Nephron progenitor cell (in vitro differentiated cells): Measurements from ENCODE around the gene PSMD13.

Experiments used
- DNase-seq: peaks from one replicate; pipeline ENCODE4 v3.0.0; 2021
- H3K27ac Mint-ChIP-seq: 2 replicates; pipeline ENCODE4 v1.8.0; 2021; ENCODE audit warnings: mild to moderate bottlenecking, moderate library complexity, mixed read lengths
- H3K27me3 Mint-ChIP-seq: 2 replicates; pipeline ENCODE4 v1.8.0; 2021; ENCODE audit warnings: mild to moderate bottlenecking, low read depth, mixed read lengths; ENCODE audit not compliant: poor library complexity
- H3K36me3 Mint-ChIP-seq: 2 replicates; pipeline ENCODE4 v1.8.0; 2021; ENCODE audit warnings: low read depth, mixed read lengths
- H3K4me1 Mint-ChIP-seq: 2 replicates; pipeline ENCODE4 v1.8.0; 2021; ENCODE audit warnings: mixed read lengths
- H3K4me3 Mint-ChIP-seq: 2 replicates; pipeline ENCODE4 v1.8.0; 2021; ENCODE audit warnings: mild to moderate bottlenecking, moderate library complexity, mixed read lengths
- H3K9me3 Mint-ChIP-seq: 2 replicates; pipeline ENCODE4 v1.8.0; 2021; ENCODE audit warnings: mild to moderate bottlenecking, moderate library complexity, mixed read lengths
- CTCF ChIP-seq: fragments of 200-600 bp; sonication (generic); IDR thresholded peaks from 2 replicates; pipeline ENCODE4 v1.5.0; 2021; ENCODE audit warnings: antibody characterized with exemption

PSMD13 gene

GRCh38 chr11:208181-208916 is 28.4 kb upstream of the PSMD13 start:
- TF ChIP-seq CTCF: no peak
- Mint-ChIP-seq H3K9me3 (no peaks in the 10 kb centered on the region), H3K36me3 (peaks cover 22% of the 10 kb centered on the region), H3K27ac (peak overlapping the region; percentile 100), H3K4me3 (peak overlapping the region; percentile 97), H3K27me3 (no peaks in the 10 kb centered on the region), H3K4me1 (peaks cover 34% of the 10 kb centered on the region)
- DNase-seq: peak; percentile 78

GRCh38 chr11:208917-209260 is 27.9 kb upstream of the PSMD13 start:
- Mint-ChIP-seq H3K27ac (peak overlapping the region; percentile 59), H3K27me3 (no peaks in the 10 kb centered on the region), H3K4me1 (peaks cover 34% of the 10 kb centered on the region), H3K4me3 (peak overlapping the region; percentile 97), H3K36me3 (peaks cover 20% of the 10 kb centered on the region), H3K9me3 (no peaks in the 10 kb centered on the region)
- DNase-seq: no peak
- no peak for TF ChIP-seq CTCF

GRCh38 chr11:209275-210121 is 27.3 kb upstream of the PSMD13 start:
- Mint-ChIP-seq H3K27me3 (no peaks in the 10 kb centered on the region), H3K4me1 (peaks cover 34% of the 10 kb centered on the region), H3K4me3 (peak overlapping the region; percentile 97), H3K27ac (peak overlapping the region; percentile 82), H3K9me3 (no peaks in the 10 kb centered on the region), H3K36me3 (peaks cover 22% of the 10 kb centered on the region)
- DNase-seq: no peak
- TF ChIP-seq CTCF: no peak

GRCh38 chr11:210122-210802 is 26.5 kb upstream of the PSMD13 start:
- Mint-ChIP-seq H3K27ac (peak overlapping the region; percentile 82), H3K36me3 (peaks cover 23% of the 10 kb centered on the region), H3K27me3 (no peaks in the 10 kb centered on the region), H3K4me1 (peaks cover 33% of the 10 kb centered on the region), H3K9me3 (no peaks in the 10 kb centered on the region), H3K4me3 (peak overlapping the region; percentile 97)
- DNase-seq: no peak
- no peak for TF ChIP-seq CTCF

- DNase-seq: no peak
- TF ChIP-seq CTCF: no peak
- no peaks in the 10 kb centered on the region for H3K9me3 Mint-ChIP-seq
- H3K36me3 Mint-ChIP-seq: peaks cover 23% of the 10 kb centered on the region
- H3K27me3 Mint-ChIP-seq: no peaks in the 10 kb centered on the region
- peaks cover 27% of the 10 kb centered on the region for H3K4me1 Mint-ChIP-seq
- no peak overlapping the region for H3K27ac Mint-ChIP-seq
- H3K4me3 Mint-ChIP-seq: peak overlapping the region; percentile 40
Measured at GRCh38 chr11:210803-211180, 26.0 kb upstream of the PSMD13 start.
